OCI-LY7 (cell line): ENCODE results near the gene DNASE1L3. TPM values are rescaled to one million over a fixed set of nuclear protein-coding genes. Genes with fewer than 3 reads are reported as not detected.

ENCODE experiments used
- BruUV-seq: library from RNA; stranded (reverse); fragments of 400-500 nt; replicated peaks from 2 replicates; lab custom pipeline; 2021; lab: Mats Ljungman, UMichigan
- CTCF ChIA-PET: fragments of 300-600 bp; sonication (Branson Sonifier 250); formaldehyde crosslinking; loops from one replicate; lab custom pipeline; 2022; ENCODE audit warnings: antibody characterized with exemption; ENCODE audit not compliant: unreplicated experiment; lab: Charles Lee
- POLR2A ChIA-PET: fragments of 300-600 bp; sonication (Branson Sonifier 250); formaldehyde crosslinking; loops from one replicate; lab custom pipeline; 2022; ENCODE audit warnings: antibody characterized with exemption; lab: Charles Lee
- DNase-seq: peaks from one replicate; pipeline ENCODE4 v3.0.0-alpha.2; 2015; ENCODE audit warnings: low spot score
- H2AFZ ChIP-seq: fragments of 200-600 bp; sonication (generic), shearing (Covaris generic); 2 replicates; pipeline ENCODE4 v1.6.1; 2014; ENCODE audit warnings: mild to moderate bottlenecking, antibody characterized with exemption, low read length, moderate library complexity
- H3K27ac ChIP-seq: fragments of 200-600 bp; sonication (generic); 2 replicates; pipeline ENCODE4 v1.5.1; 2014; ENCODE audit warnings: mixed run types, low read depth, mild to moderate bottlenecking, moderate library complexity, low read length, inconsistent platforms; ENCODE audit not compliant: poor library complexity, severe bottlenecking
- H3K36me3 ChIP-seq: fragments of 200-600 bp; sonication (generic); 2 replicates; pipeline ENCODE4 v1.6.1; 2014; ENCODE audit warnings: mild to moderate bottlenecking, antibody characterized with exemption, low read length, moderate library complexity, mixed read lengths; ENCODE audit not compliant: insufficient read depth
- H3K4me1 ChIP-seq: fragments of 200-600 bp; sonication (generic); 2 replicates; pipeline ENCODE4 v1.5.1; 2014; ENCODE audit warnings: mild to moderate bottlenecking, low read length; ENCODE audit not compliant: insufficient read depth, poor library complexity, severe bottlenecking
- H3K4me2 ChIP-seq: fragments of 200-600 bp; sonication (generic); 2 replicates; pipeline ENCODE4 v1.6.1; 2014; ENCODE audit warnings: mild to moderate bottlenecking, low read length
- H3K4me3 ChIP-seq: fragments of 200-600 bp; sonication (generic); 2 replicates; pipeline ENCODE4 v1.5.1; 2014; ENCODE audit warnings: mild to moderate bottlenecking, low read depth, low read length; ENCODE audit not compliant: poor library complexity, severe bottlenecking
- H3K79me2 ChIP-seq: fragments of 200-600 bp; sonication (generic); 2 replicates; pipeline ENCODE4 v1.6.1; 2016; ENCODE audit warnings: low read depth, mild to moderate bottlenecking, low read length, moderate library complexity, mixed read lengths; ENCODE audit not compliant: insufficient read depth
- H3K9me2 ChIP-seq: fragments of 200-600 bp; sonication (generic); 2 replicates; pipeline ENCODE4 v1.6.1; 2016; ENCODE audit warnings: mild to moderate bottlenecking, low read length, mixed read lengths; ENCODE audit not compliant: insufficient read depth
- H3K9me3 ChIP-seq: fragments of 200-600 bp; sonication (generic); 2 replicates; pipeline ENCODE4 v1.6.1; 2014; ENCODE audit warnings: mild to moderate bottlenecking, mixed run types, low read length, mixed read lengths
- H4K20me1 ChIP-seq: fragments of 200-600 bp; sonication (generic); 2 replicates; pipeline ENCODE4 v1.6.1; 2014; ENCODE audit warnings: mild to moderate bottlenecking, antibody characterized with exemption, low read length, moderate library complexity, mixed read lengths; ENCODE audit not compliant: insufficient read depth
- EZH2phosphoT487 ChIP-seq: fragments of 200-600 bp; sonication (generic); IDR thresholded peaks from 2 replicates; pipeline ENCODE4 v1.6.1; 2018; ENCODE audit warnings: low read depth, borderline replicate concordance, mild to moderate bottlenecking, mixed run types, antibody characterized with exemption, low read length, moderate library complexity, mixed read lengths
- intact Hi-C: fragments of 100-400 bp; cut with micrococcal nuclease; formaldehyde crosslinking; loops from one replicate; pipeline ENCODE4 v1.10.0; 2022; ENCODE audit not compliant: unreplicated experiment
- total RNA-seq, 2 experiments: library from RNA; depleted of rRNA in 1 of 2; stranded (reverse); fragments of >200 nt in 1 of 2; shearing (Covaris generic) in 1 of 2; gene quantifications; 2 replicates each; pipeline ENCODE4 v1.2.3, GENCODE V29; 2014 to 2022
- TF ChIP-seq, protein P1 (sequence below): fragments of 200-600 bp; sonication (generic); conservative IDR thresholded peaks from 2 replicates; pipeline ENCODE4 v1.5.1; 2014; ENCODE audit warnings: mild to moderate bottlenecking, antibody characterized with exemption, low read length, moderate library complexity, mixed read lengths

Gene DNASE1L3
- total RNA-seq, 2 experiments from 2014 or later: 1.3 TPM; not detected in 1

DNA sequence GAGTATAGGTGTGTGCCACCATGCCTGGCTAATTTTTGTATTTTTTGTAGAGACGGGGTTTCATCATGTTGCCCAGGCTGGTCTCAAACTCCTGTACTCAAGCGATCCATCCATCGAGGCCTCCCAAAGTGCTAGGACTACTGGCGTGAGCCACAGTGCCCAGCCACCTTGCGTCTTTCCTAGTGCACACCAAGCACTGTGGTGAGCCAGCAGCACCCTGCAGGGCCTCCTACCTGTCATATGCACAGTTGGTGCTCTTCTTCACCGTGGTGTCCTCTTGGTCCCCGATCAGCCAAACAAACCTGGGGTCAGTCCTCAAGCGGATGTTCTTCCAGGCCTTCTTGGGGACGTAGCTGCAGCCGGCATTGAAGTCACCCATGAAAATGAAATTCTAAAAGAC, 13.2 kb downstream of the DNASE1L3 start:
- POLR2A ChIA-PET: interaction anchor here (0.6 to 1.6 kb wide), 6 partner anchors 8 to 114 kb away, joined by 3 to 9 read pairs (median 4); no protein-coding TSS in a partner anchor
- H3K79me2 ChIP-seq: no peaks in the 10 kb centered on the region
- H3K27ac ChIP-seq: no peak overlapping the region
- H4K20me1 ChIP-seq: no peaks in the 10 kb centered on the region
- no peaks in the 10 kb centered on the region for H3K9me2 ChIP-seq
- H3K36me3 ChIP-seq: no peaks in the 10 kb centered on the region
- H3K4me2 ChIP-seq: no peak overlapping the region
- no peak overlapping the region for H3K4me3 ChIP-seq
- CTCF ChIA-PET: interaction anchor here (1.6 kb wide), 1 partner anchor 20 kb away, joined by 3 read pairs; no protein-coding TSS in a partner anchor
- intact Hi-C loops: loop anchor here (2.0 kb wide), 1 partner anchor 17 kb away; no protein-coding TSS in a partner anchor
- no TSS peak for BruUV-seq
- peaks cover 26% of the 10 kb centered on the region for H3K4me1 ChIP-seq
- peaks cover 6% of the 10 kb centered on the region; the same call in 1 of the 2 replicates for H3K9me3 ChIP-seq
- DNase-seq: no peak
- TF ChIP-seq, protein P1, sequence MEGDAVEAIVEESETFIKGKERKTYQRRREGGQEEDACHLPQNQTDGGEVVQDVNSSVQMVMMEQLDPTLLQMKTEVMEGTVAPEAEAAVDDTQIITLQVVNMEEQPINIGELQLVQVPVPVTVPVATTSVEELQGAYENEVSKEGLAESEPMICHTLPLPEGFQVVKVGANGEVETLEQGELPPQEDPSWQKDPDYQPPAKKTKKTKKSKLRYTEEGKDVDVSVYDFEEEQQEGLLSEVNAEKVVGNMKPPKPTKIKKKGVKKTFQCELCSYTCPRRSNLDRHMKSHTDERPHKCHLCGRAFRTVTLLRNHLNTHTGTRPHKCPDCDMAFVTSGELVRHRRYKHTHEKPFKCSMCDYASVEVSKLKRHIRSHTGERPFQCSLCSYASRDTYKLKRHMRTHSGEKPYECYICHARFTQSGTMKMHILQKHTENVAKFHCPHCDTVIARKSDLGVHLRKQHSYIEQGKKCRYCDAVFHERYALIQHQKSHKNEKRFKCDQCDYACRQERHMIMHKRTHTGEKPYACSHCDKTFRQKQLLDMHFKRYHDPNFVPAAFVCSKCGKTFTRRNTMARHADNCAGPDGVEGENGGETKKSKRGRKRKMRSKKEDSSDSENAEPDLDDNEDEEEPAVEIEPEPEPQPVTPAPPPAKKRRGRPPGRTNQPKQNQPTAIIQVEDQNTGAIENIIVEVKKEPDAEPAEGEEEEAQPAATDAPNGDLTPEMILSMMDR: no peak
- TF ChIP-seq EZH2phosphoT487: no peak
- no peak overlapping the region for H2AFZ ChIP-seq

DNA sequence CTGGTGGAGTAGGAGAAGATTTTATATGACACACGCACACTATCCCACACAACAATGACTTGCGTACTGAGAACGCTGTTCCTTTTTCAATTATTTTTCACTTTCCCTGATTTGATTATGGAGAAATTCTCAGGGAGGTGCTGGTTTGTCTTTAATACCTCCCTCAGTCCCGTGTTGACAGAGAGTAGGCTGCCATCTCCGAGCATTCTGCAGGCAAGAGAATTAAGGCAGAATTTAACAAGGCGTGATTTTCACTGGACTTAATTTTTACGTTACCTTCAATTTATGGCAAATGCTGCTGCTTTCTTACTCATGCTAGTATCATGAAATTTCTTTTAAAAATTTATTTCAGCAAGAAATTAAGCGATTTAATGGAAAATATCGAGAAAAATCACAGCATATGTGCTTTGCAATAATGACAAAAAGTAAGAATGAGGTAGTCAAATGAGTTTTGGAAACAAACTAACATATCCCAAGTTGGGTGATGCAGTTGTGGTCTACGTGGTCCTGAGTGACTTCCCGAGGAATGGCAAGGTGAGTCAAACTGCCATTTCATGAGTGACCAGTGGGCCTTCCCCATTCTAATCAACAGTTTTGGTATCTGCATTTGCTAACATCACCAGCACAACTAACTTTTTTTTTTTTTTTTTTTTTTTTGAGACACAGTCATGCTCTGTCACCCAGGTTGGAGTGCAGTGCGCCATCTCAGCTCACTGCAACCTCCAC, 16.9 kb downstream of the DNASE1L3 start:
- no peak overlapping the region for H3K27ac ChIP-seq
- H3K4me2 ChIP-seq: no peak overlapping the region
- H3K79me2 ChIP-seq: no peaks in the 10 kb centered on the region
- H3K4me1 ChIP-seq: peaks cover 18% of the 10 kb centered on the region
- no peak overlapping the region for H3K4me3 ChIP-seq
- CTCF ChIA-PET: no interaction called here
- no TSS peak for BruUV-seq
- intact Hi-C loops: no loop called here
- H2AFZ ChIP-seq: no peak overlapping the region
- H4K20me1 ChIP-seq: no peaks in the 10 kb centered on the region
- no peaks in the 10 kb centered on the region for H3K9me2 ChIP-seq
- TF ChIP-seq EZH2phosphoT487: no peak
- POLR2A ChIA-PET: interaction anchor here (0.7 kb wide), 1 partner anchor 234 kb away, joined by 6 read pairs; no protein-coding TSS in a partner anchor
- H3K36me3 ChIP-seq: no peaks in the 10 kb centered on the region
- DNase-seq: no peak
- peaks cover 6% of the 10 kb centered on the region; the same call in 1 of the 2 replicates for H3K9me3 ChIP-seq

DNA sequence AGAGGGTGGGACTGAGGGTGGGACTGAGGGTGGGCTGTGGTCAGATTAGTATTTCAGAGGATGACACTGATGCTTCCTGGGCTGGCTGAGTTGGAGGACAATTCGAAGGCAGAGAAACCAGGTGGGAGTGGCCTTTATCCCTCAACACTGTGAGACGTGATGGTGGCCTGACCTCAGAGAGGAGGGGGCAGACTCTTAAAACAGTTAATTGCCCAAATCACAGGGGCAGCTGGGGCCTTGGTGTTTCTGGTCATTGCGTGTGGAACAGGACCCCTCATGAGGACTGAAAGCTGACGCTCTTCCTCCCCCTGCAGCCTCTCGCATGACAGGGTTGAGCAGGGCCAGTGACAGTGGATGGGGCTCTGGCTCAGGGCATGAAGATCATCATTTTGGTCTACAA, 18.7 kb downstream of the DNASE1L3 start:
- H3K4me2 ChIP-seq: no peak overlapping the region
- BruUV-seq: no TSS peak
- ChIA-PET POLR2A (no interaction called here), CTCF (no interaction called here)
- no peak overlapping the region for H3K4me3 ChIP-seq
- TF ChIP-seq, protein P1: no peak
- no peak for TF ChIP-seq EZH2phosphoT487
- peaks cover 6% of the 10 kb centered on the region; the same call in 1 of the 2 replicates for H3K9me3 ChIP-seq
- no peaks in the 10 kb centered on the region for H3K9me2 ChIP-seq
- DNase-seq: no peak
- intact Hi-C loops: no loop called here
- no peak overlapping the region for H2AFZ ChIP-seq
- peaks cover 7% of the 10 kb centered on the region for H3K4me1 ChIP-seq
- no peaks in the 10 kb centered on the region for H3K36me3 ChIP-seq
- no peaks in the 10 kb centered on the region for H4K20me1 ChIP-seq
- no peak overlapping the region for H3K27ac ChIP-seq
- H3K79me2 ChIP-seq: no peaks in the 10 kb centered on the region
